GM10266 (cell line): Measurements from ENCODE around the gene HTATIP2.
"Not testable (repeated sequence)": the region's sequence is repeated elsewhere in the genome, so short reads cannot be mapped to it uniquely, and the experiment has no call there.

Source experiments
- DNase-seq: peaks from one replicate; pipeline ENCODE4 v3.0.0; 2012; ENCODE audit errors: extremely low spot score
- CTCF ChIP-seq: IDR thresholded peaks from 2 replicates; pipeline ENCODE4 v1.5.1; 2012; ENCODE audit warnings: mild to moderate bottlenecking, low read depth; ENCODE audit not compliant: control insufficient read depth, insufficient read depth; ENCODE audit errors: missing control alignments

The HTATIP2 gene

GRCh38 chr11:20362481-20362880 is 1.0 kb upstream of the HTATIP2 start:
- no peak for TF ChIP-seq CTCF
- DNase-seq: no peak

GRCh38 chr11:20363149-20363499 is 390 bp upstream of the HTATIP2 start:
- no peak for DNase-seq
- no peak for TF ChIP-seq CTCF

- no peak for TF ChIP-seq CTCF
- DNase-seq: peak; percentile 36
These were observed 853 bp downstream of the HTATIP2 start for GRCh38 chr11:20364341-20364792.

- DNase-seq: not testable (repeated sequence)
These were observed 2.0 kb downstream of the HTATIP2 start for GRCh38 chr11:20365465-20365864.

- no peak for TF ChIP-seq CTCF
- no peak for DNase-seq
These were observed 3.9 kb downstream of the HTATIP2 start for GRCh38 chr11:20367313-20367948.

GRCh38 chr11:20368438-20368837 is 4.9 kb downstream of the HTATIP2 start:
- no peak for DNase-seq
- no peak for TF ChIP-seq CTCF

- no peak for TF ChIP-seq CTCF
- DNase-seq: no peak
These were observed 6.3 kb downstream of the HTATIP2 start for GRCh38 chr11:20369826-20370225.

GRCh38 chr11:20372081-20372626 is 8.6 kb downstream of the HTATIP2 start:
- no peak for TF ChIP-seq CTCF
- DNase-seq: no peak
